ENCODE data around the gene BICDL2.

Gene BICDL2

GRCh38 chr16:3035289-3035971, 1.3 kb downstream of the BICDL2 start:
- H3K4me2 ChIP-seq, result no peak overlapping the region; the same call in 1 of the 2 replicates
- peaks cover 97% of the 10 kb centered on the region for H3K27me3 ChIP-seq (ENCODE audit: insufficient read depth, low read depth)
- H3K36me3 ChIP-seq (ENCODE audit: insufficient read depth), result no peaks in the 10 kb centered on the region
- peaks cover 21% of the 10 kb centered on the region for H3K4me1 ChIP-seq (ENCODE audit: low read depth, poor library complexity, severe bottlenecking)
- TF ChIP-seq CTCF (conservative IDR thresholded peaks at IDR 0.05; ENCODE audit: low read depth, low read length), result no peak
- no peak overlapping the region for H3K4me3 ChIP-seq (IDR thresholded peaks at IDR 0.05; ENCODE audit: insufficient read depth, low read depth, low read length)
- no peak overlapping the region for H3K27ac ChIP-seq
- H3K9ac ChIP-seq, result no peak overlapping the region
- no peaks in the 10 kb centered on the region for H3K79me2 ChIP-seq (ENCODE audit: insufficient read depth, low read depth)
- no peaks in the 10 kb centered on the region for H4K20me1 ChIP-seq (ENCODE audit: insufficient read depth)
- H2AFZ ChIP-seq (ENCODE audit: low read depth), result no peak overlapping the region

GRCh38 chr16:3032624-3033023, 4.1 kb downstream of the BICDL2 start:
- Histone ChIP-seq H4K20me1 (ENCODE audit: insufficient read depth) (no peaks in the 10 kb centered on the region), H3K27me3 (ENCODE audit: insufficient read depth, low read depth) (peaks cover 90% of the 10 kb centered on the region), H3K36me3 (ENCODE audit: insufficient read depth) (no peaks in the 10 kb centered on the region), H3K79me2 (ENCODE audit: insufficient read depth, low read depth) (no peaks in the 10 kb centered on the region), H3K4me1 (ENCODE audit: low read depth, poor library complexity, severe bottlenecking) (peaks cover 24% of the 10 kb centered on the region), H3K27ac (no peak overlapping the region), H3K4me3 (IDR thresholded peaks at IDR 0.05; ENCODE audit: insufficient read depth, low read depth, low read length) (no peak overlapping the region), H2AFZ (ENCODE audit: low read depth) (no peak overlapping the region), H3K9ac (no peak overlapping the region), H3K4me2 (peak overlapping the region; percentile 63)
- no peak for TF ChIP-seq CTCF (conservative IDR thresholded peaks at IDR 0.05; ENCODE audit: low read depth, low read length)

- Histone ChIP-seq H3K9ac (no peak overlapping the region), H3K4me1 (ENCODE audit: low read depth, poor library complexity, severe bottlenecking) (peaks cover 29% of the 10 kb centered on the region), H3K4me3 (IDR thresholded peaks at IDR 0.05; ENCODE audit: insufficient read depth, low read depth, low read length) (no peak overlapping the region), H2AFZ (ENCODE audit: low read depth) (no peak overlapping the region), H3K36me3 (ENCODE audit: insufficient read depth) (no peaks in the 10 kb centered on the region), H4K20me1 (ENCODE audit: insufficient read depth) (no peaks in the 10 kb centered on the region), H3K27ac (no peak overlapping the region), H3K4me2 (no peak overlapping the region), H3K79me2 (ENCODE audit: insufficient read depth, low read depth) (no peaks in the 10 kb centered on the region), H3K27me3 (ENCODE audit: insufficient read depth, low read depth) (peaks cover 68% of the 10 kb centered on the region)
- TF ChIP-seq CTCF (conservative IDR thresholded peaks at IDR 0.05; ENCODE audit: low read depth, low read length), result no peak
These were observed 6.2 kb downstream of the BICDL2 start for GRCh38 chr16:3030222-3031212.

GRCh38 chr16:3029491-3030221, 7.1 kb downstream of the BICDL2 start:
- no peak for TF ChIP-seq CTCF (conservative IDR thresholded peaks at IDR 0.05; ENCODE audit: low read depth, low read length)
- no peak overlapping the region for H3K9ac ChIP-seq
- no peak overlapping the region; the same call in 1 of the 2 replicates for H2AFZ ChIP-seq (ENCODE audit: low read depth)
- H4K20me1 ChIP-seq (ENCODE audit: insufficient read depth), result no peaks in the 10 kb centered on the region
- H3K36me3 ChIP-seq (ENCODE audit: insufficient read depth), result no peaks in the 10 kb centered on the region
- no peak overlapping the region for H3K4me3 ChIP-seq (IDR thresholded peaks at IDR 0.05; ENCODE audit: insufficient read depth, low read depth, low read length)
- H3K79me2 ChIP-seq (ENCODE audit: insufficient read depth, low read depth), result no peaks in the 10 kb centered on the region
- peaks cover 62% of the 10 kb centered on the region for H3K27me3 ChIP-seq (ENCODE audit: insufficient read depth, low read depth)
- H3K4me2 ChIP-seq, result no peak overlapping the region; the same call in 1 of the 2 replicates
- H3K27ac ChIP-seq, result no peak overlapping the region
- peaks cover 35% of the 10 kb centered on the region for H3K4me1 ChIP-seq (ENCODE audit: low read depth, poor library complexity, severe bottlenecking)
